Kidney glomerular epithelial cell (primary cell): ENCODE results near the gene DCDC1.
"Not testable (repeated sequence)": the region's sequence is repeated elsewhere in the genome, so short reads cannot be mapped to it uniquely, and the experiment has no call there.

Experiments
- DNase-seq: peaks from one replicate; lab custom pipeline; 2025; lab: John Stamatoyannopoulos, UW

The DCDC1 gene

DNA sequence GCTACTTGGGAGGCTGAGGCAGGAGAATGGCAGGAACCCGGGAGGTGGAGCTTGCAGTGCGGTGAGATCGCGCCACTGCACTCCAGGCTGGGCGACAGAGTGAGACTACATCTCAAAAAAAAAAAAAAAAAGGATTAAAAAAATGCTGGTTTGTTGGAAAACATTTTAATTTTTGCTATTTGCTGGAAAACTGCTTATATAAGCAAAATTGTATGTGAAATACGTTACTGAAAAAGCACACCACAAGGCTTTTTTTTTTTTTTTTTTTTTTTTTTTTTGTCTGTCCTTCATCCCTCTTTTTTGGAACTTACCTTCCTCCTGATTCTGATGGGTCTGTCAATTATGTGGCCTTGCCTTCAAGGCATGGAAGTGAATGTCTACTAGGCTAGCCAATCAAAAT is 40.8 kb downstream of the DCDC1 start:
- no peak for DNase-seq

- DNase-seq, result no peak
Measured at GRCh38 chr11:31327417-31327816, 42.1 kb downstream of the DCDC1 start.

GRCh38 chr11:31326470-31327148 is 42.9 kb downstream of the DCDC1 start:
- no peak for DNase-seq

GRCh38 chr11:31325160-31325559 is 44.4 kb downstream of the DCDC1 start:
- DNase-seq, result peak; percentile 50

GRCh38 chr11:31323145-31323544 is 46.4 kb downstream of the DCDC1 start:
- DNase-seq, result no peak

DNA sequence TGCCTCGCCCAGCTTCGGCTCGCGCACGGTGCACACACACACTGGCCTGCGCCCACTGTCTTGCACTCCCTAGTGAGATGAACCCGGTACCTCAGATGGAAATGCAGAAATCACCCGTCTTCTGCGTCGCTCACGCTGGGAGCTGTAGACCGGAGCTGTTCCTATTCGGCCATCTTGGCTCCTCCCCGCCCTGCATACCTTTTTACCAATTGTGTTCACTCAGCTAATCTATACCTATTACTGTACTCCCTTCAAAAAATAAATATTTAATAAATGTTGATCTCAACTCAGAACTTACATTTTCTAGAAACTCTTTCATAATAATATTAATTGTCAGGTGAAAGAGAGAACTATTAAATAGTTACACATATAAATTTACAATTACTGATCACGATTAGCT is 48.0 kb downstream of the DCDC1 start:
- DNase-seq, result not testable (repeated sequence)

- no peak for DNase-seq
Measured at GRCh38 chr11:31303644-31304180, 65.8 kb downstream of the DCDC1 start.

- DNase-seq, result no peak
Measured at GRCh38 chr11:31301549-31302510, 67.7 kb downstream of the DCDC1 start.

- DNase-seq, result no peak
Measured at GRCh38 chr11:31295308-31295707, 74.2 kb downstream of the DCDC1 start.

DNA sequence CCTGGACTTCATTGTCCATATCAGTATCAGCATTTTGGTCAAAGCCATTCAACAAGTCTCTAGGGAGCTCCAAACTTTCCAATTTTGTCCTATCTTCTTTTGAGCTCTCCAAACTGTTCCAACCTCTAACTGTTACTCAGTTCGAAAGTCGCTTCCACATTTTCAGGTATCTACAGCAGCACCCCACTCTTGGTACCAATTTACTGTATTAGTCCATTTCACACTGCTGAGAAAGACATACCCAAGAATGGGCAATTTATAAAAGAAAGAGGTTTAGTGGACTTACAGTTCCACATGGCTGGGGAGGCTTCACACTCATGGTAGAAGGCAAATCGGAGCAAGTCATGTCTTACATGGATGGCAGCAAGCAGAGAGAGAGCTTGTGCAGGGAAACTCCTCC is 96.0 kb downstream of the DCDC1 start:
- not testable (repeated sequence) for DNase-seq

DNA sequence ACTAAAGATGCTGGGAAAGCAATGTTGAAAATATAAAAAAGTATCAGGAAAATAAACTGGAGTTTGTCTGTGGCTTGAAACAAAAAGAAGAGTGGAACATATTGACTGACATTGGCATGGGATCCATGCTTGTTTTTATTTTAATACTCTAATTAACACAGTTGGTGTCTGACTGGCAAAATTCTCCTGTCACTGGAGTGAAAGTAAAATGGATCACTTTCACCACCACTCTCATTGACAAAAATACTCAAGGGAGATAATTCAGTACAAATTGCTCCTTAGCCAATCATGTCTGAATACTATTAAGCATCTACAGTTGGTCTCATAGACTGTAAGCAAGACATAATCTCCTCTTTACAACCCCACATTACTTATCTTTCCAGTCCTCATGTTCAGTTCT is 101.8 kb downstream of the DCDC1 start:
- DNase-seq, result no peak

- DNase-seq, result no peak
Measured at GRCh38 chr11:31264834-31265233, 104.7 kb downstream of the DCDC1 start.

DNA sequence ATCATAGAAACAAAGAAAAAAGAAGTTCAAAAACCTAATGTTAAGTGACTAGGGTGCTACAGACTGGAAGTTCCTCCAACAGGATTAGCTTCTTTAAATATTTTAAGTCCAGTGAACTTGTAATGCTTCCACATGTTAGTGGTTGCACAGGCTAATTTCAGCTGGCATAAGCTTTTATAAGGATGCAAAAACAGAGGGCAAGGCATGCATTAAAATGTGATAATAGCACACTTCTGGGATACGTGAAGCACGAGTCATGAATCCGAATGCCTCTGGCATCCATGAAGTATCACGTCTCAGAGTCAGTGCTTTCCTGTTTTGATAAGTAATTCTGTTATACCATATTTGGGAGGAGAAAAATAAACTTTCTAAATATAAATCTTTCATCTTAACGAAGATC is 106.8 kb downstream of the DCDC1 start:
- DNase-seq, result peak; percentile 61

DNA sequence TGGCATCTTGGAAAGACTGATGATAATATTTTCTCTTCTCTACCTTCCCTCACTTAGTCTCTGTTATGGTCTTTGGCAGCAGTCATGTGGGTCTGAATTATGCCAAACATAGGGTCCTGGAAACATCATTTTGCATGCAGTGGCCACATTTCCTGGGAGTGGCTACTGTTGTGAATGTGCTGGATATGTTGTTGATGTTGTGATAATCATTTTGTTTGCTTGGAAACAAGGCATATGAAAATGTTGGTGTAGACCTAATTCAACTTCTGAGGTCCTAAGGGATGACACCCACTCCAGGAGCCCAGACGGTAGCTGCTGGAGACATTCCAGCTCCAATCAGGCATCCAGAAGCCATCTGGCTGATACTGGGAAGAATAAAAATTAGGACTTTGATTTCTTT is 109.7 kb downstream of the DCDC1 start:
- no peak for DNase-seq

DNA sequence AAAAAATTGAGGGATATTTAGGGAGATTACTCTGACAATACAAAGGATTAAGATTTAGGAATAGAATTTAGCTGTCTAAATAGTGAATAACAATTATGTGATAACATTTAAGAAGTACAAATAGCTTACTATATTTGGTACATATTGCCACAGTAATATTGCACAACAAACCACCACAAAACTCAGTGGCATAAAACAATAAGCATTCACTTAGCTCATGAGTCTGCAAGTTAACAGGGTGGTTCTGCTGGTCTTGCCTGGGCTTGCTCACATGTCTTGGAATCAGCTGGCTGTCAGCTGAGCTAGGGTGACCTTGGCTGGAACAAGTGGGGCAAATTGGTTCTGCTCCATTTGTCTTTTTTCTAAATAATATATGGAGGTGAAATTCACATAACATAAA is 115.1 kb downstream of the DCDC1 start:
- DNase-seq, result no peak

GRCh38 chr11:31248768-31249167 is 120.8 kb downstream of the DCDC1 start:
- no peak for DNase-seq

DNA sequence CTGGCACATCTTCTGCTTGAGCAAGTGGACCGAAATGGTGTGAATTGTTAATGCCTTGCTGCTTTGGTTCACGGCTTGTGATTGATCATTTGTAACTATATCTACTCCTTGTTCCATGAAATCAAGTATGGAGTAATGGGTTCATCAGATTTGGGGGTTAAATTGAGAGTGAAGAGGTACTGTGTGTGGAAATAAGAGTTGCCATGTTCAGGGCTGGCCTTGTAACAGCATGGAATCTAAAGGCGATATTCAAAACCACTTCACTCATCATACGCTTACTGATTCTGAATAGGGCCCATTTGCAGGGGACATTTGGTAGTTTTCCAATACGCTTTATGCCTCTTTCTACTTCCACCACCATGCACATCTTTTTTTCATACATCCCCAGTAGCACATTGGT is 122.2 kb downstream of the DCDC1 start:
- DNase-seq, result no peak

DNA sequence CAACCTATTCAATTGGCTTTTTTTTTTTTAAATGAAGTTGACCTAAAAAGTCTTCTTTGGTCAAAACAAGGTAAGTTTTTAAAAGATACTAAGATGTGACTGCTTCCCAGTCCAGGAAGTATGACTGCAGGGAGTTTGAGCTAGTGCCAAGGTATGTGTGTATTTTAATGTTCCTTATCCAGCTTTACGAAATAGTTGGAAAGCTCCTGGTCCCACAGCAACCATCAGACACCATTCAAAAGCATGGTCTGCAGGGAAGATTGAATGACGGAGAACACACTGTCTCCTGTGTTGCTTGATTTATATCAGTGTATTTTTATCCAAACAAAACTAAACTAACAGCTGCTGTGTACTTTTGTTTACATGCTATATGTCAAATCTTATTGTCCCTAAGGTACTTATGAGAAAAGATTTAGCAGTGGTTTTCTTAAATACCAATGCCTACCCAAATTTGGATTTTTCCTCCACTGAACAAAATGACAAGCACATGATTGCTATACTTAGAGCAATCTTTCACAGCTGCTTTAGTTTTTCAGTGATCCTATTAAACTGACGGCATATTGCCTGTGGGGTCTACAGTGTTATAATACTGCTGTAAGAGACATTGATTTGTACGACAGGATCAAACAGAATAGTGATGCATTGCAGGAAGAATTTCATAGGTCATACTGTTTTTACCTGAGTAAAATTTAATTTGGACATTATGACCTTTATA is 122.9 kb downstream of the DCDC1 start:
- DNase-seq, result no peak

DNA sequence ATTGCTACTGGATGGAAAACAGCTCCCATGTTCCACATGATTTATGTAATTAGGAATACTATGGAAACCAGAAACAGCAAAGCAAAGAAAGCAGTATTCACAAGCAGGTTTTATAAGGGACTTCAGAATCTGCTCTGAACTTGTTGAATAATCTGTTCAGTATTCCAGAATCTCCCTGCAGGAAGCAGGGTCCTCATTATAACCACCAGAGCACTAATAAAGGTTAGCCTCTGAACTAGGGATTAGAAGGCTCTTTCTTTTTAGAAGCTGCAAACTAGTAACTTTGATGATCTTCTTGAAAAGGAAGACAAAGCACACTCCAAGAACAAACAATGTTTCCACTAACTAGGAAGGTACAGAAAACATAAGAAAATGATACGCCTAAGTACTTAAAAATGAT is 125.8 kb downstream of the DCDC1 start:
- no peak for DNase-seq

- DNase-seq, result peak; percentile 33
Measured at GRCh38 chr11:31240340-31240904, 129.1 kb downstream of the DCDC1 start.

GRCh38 chr11:31237819-31238760 is 131.4 kb downstream of the DCDC1 start:
- DNase-seq, result no peak
